DOHH2 (cell line): ENCODE measurements around the gene ZNF879.

Experiments
- H3F3A ChIP-seq: fragments of 200-600 bp; sonication (generic), shearing (Covaris generic); 2 replicates; pipeline ENCODE4 v1.6.0; 2016; ENCODE audit warnings: antibody characterized with exemption, mild to moderate bottlenecking; ENCODE audit not compliant: control insufficient read depth, insufficient read depth
- H3K27ac ChIP-seq: fragments of 200-600 bp; sonication (generic); 2 replicates; pipeline ENCODE4 v1.5.1; 2014; ENCODE audit warnings: low read depth, mild to moderate bottlenecking, low read length, moderate library complexity
- H3K27me3 ChIP-seq: fragments of 200-600 bp; sonication (generic); 2 replicates; pipeline ENCODE4 v1.6.1; 2014; ENCODE audit warnings: mild to moderate bottlenecking, low read length, mixed read lengths; ENCODE audit not compliant: control insufficient read depth
- H3K36me3 ChIP-seq: fragments of 200-600 bp; sonication (generic); 2 replicates; pipeline ENCODE4 v1.6.1; 2014; ENCODE audit warnings: mild to moderate bottlenecking, low read length, moderate library complexity, mixed read lengths; ENCODE audit not compliant: control insufficient read depth
- H3K4me1 ChIP-seq: fragments of 200-600 bp; sonication (generic); 2 replicates; pipeline ENCODE4 v1.6.1; 2014; ENCODE audit warnings: mild to moderate bottlenecking, low read length, mixed read lengths; ENCODE audit not compliant: control insufficient read depth
- H3K4me2 ChIP-seq: fragments of 200-600 bp; sonication (generic); 2 replicates; pipeline ENCODE4 v1.6.0; 2014; ENCODE audit warnings: mild to moderate bottlenecking, low read length, moderate library complexity
- H3K4me3 ChIP-seq: fragments of 200-600 bp; sonication (generic); 2 replicates; pipeline ENCODE4 v1.5.1; 2014; ENCODE audit warnings: mild to moderate bottlenecking, low read length, mixed read lengths
- H3K79me2 ChIP-seq: fragments of 200-600 bp; sonication (generic); 2 replicates; pipeline ENCODE4 v1.6.1; 2014; ENCODE audit warnings: mild to moderate bottlenecking, low read length, mixed read lengths; ENCODE audit not compliant: control insufficient read depth
- H3K9me2 ChIP-seq: fragments of 200-600 bp; sonication (generic); replicated peaks from 2 replicates; pipeline ENCODE4 v1.6.1; 2014; ENCODE audit warnings: mild to moderate bottlenecking, low read length, mixed read lengths; ENCODE audit not compliant: control insufficient read depth
- H3K9me3 ChIP-seq: fragments of 200-600 bp; sonication (generic); 2 replicates; pipeline ENCODE4 v1.6.1; 2014; ENCODE audit warnings: antibody characterized with exemption, low read length, mixed read lengths; ENCODE audit not compliant: control insufficient read depth, insufficient read depth
- H4K20me1 ChIP-seq: fragments of 200-600 bp; sonication (generic); 2 replicates; pipeline ENCODE4 v1.6.0; 2014; ENCODE audit warnings: low read depth, mild to moderate bottlenecking, antibody characterized with exemption, low read length, moderate library complexity; ENCODE audit not compliant: control insufficient read depth, insufficient read depth
- EZH2phosphoT487 ChIP-seq: fragments of 200-600 bp; sonication (generic); IDR thresholded peaks from 2 replicates; pipeline ENCODE4 v1.6.1; 2017; ENCODE audit warnings: borderline replicate concordance, mild to moderate bottlenecking, antibody characterized with exemption, low read length, moderate library complexity, mixed read lengths
- TF ChIP-seq, protein P1 (sequence below): fragments of 200-600 bp; sonication (generic); IDR thresholded peaks from one replicate; pipeline ENCODE4 v1.5.1; 2014; ENCODE audit warnings: antibody characterized with exemption, mild to moderate bottlenecking, low read depth, low read length; ENCODE audit not compliant: poor library complexity, severe bottlenecking

ZNF879 gene

DNA sequence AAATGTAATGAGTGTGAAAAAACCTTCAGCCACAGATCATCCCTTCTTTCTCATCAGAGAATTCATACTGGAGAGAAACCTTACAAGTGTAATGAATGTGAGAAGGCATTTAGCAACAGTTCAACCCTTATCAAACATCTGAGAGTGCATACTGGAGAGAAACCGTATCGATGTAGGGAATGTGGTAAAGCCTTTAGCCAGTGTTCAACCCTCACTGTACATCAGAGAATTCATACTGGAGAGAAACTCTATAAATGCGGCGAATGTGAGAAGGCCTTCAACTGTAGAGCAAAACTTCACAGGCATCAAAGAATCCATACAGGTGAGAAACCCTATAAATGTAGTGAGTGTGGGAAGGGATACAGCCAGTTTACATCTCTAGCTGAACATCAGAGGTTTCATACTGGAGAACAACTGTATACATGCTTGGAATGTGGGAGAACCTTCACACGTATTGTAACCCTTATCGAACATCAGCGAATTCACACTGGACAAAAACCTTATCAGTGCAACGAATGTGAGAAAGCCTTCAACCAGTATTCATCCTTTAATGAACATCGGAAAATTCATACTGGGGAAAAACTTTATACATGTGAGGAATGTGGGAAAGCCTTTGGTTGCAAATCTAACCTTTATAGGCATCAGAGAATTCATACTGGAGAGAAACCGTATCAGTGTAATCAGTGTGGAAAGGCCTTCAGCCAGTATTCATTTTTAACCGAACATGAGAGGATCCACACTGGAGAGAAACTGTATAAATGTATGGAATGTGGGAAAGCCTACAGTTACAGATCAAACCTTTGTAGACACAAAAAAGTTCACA is 55.8 kb downstream of the ZNF879 start:
- H3K79me2 ChIP-seq: no peaks in the 10 kb centered on the region
- no peaks in the 10 kb centered on the region for H3K27me3 ChIP-seq
- no peaks in the 10 kb centered on the region for H3K4me1 ChIP-seq
- no peak overlapping the region for H3K27ac ChIP-seq
- H4K20me1 ChIP-seq: no peaks in the 10 kb centered on the region
- no peaks in the 10 kb centered on the region for H3F3A ChIP-seq
- H3K9me3 ChIP-seq: peaks cover 48% of the 10 kb centered on the region
- TF ChIP-seq EZH2phosphoT487: no peak
- TF ChIP-seq, protein P1, sequence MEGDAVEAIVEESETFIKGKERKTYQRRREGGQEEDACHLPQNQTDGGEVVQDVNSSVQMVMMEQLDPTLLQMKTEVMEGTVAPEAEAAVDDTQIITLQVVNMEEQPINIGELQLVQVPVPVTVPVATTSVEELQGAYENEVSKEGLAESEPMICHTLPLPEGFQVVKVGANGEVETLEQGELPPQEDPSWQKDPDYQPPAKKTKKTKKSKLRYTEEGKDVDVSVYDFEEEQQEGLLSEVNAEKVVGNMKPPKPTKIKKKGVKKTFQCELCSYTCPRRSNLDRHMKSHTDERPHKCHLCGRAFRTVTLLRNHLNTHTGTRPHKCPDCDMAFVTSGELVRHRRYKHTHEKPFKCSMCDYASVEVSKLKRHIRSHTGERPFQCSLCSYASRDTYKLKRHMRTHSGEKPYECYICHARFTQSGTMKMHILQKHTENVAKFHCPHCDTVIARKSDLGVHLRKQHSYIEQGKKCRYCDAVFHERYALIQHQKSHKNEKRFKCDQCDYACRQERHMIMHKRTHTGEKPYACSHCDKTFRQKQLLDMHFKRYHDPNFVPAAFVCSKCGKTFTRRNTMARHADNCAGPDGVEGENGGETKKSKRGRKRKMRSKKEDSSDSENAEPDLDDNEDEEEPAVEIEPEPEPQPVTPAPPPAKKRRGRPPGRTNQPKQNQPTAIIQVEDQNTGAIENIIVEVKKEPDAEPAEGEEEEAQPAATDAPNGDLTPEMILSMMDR: no peak
- no peak overlapping the region for H3K4me3 ChIP-seq
- no peaks in the 10 kb centered on the region for H3K9me2 ChIP-seq
- H3K36me3 ChIP-seq: peaks cover 22% of the 10 kb centered on the region
- H3K4me2 ChIP-seq: no peak overlapping the region

DNA sequence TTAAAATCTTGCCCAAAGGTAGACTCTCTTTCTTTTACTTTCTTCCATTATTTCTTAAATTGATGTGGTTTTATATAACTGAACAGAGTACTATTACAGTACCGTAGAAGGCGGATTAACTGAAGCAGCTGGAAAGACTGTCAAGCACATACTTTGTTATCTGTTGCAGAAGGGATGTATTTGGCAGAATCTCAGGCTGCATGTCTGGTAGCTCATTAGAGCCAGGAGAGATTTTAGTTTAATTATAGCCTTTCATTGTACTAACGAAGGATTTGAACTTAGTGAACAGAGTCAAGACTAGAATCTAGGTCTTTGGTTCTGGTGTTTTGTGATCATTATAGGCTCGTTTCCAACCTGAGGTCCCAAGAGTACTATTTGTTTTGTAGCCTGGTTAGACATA is 57.1 kb downstream of the ZNF879 start:
- Histone ChIP-seq H3F3A (no peaks in the 10 kb centered on the region), H4K20me1 (no peaks in the 10 kb centered on the region), H3K79me2 (no peaks in the 10 kb centered on the region), H3K36me3 (peaks cover 22% of the 10 kb centered on the region), H3K9me2 (no peaks in the 10 kb centered on the region), H3K27me3 (no peaks in the 10 kb centered on the region), H3K4me2 (no peak overlapping the region), H3K9me3 (peaks cover 43% of the 10 kb centered on the region), H3K4me3 (no peak overlapping the region), H3K4me1 (no peaks in the 10 kb centered on the region), H3K27ac (no peak overlapping the region)
- TF ChIP-seq, protein P1: no peak
- no peak for TF ChIP-seq EZH2phosphoT487
